ENCODE measurements around the gene ZBTB16. TPM values are rescaled to one million over a fixed set of nuclear protein-coding genes. Genes with fewer than 3 reads are reported as not detected.

The ZBTB16 gene
- polyA plus RNA-seq, 1 donor from 2014 or later, result 0.45 TPM

DNA sequence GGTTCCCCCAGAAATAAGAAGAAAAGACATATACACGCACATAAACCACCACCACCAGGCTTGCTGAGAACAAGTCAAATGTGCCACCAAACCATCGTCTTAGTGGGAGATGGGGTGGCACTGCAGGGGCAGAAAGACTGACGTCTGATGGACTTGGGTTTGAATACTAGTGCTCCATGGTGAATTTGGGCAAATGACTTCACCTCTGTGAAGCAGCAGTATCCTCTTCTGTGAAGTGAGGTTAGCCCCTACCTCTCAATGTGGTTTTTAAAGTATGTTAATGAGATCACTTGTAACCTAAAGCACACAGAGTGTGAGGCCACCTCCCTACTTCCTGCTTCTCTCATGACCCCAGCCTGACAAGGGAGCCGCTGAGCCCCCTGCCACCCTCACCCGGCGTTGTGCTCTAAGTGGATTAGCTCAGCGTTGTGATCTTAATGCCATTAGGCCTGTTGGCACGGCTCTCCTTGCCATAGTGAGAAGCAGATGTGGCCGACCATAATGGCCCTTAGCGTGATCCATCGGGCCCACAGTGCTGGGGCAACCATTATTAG, 14.4 kb downstream of the ZBTB16 start:
- Histone ChIP-seq H3K79me2 (replicated peaks; ENCODE audit: insufficient read depth, low read length) (peaks cover 61% of the 10 kb centered on the region), H3K27me3 (ENCODE audit: insufficient read depth, low read depth, low read length) (no peaks in the 10 kb centered on the region), H3F3A (ENCODE audit: insufficient read depth, low read length, poor library complexity, severe bottlenecking) (no peaks in the 10 kb centered on the region), H3K9me3 (ENCODE audit: low read length) (no peaks in the 10 kb centered on the region), H3K36me3 (ENCODE audit: insufficient read depth, low read length) (no peaks in the 10 kb centered on the region), H3K27ac (ENCODE audit: low read length) (no peak overlapping the region), H4K20me1 (ENCODE audit: insufficient read depth) (no peaks in the 10 kb centered on the region), H3K9ac (ENCODE audit: low read length) (no peak overlapping the region), H3K9me2 (ENCODE audit: insufficient read depth, low read length) (no peaks in the 10 kb centered on the region), H3K4me2 (ENCODE audit: low read length) (no peak overlapping the region), H2AFZ (ENCODE audit: low read depth, low read length) (no peak overlapping the region), H3K4me3 (ENCODE audit: low read length) (no peak overlapping the region)
- TF ChIP-seq EZH2 (IDR thresholded peaks at IDR 0.05; ENCODE audit: borderline replicate concordance, insufficient read depth, low read length, poor library complexity, severe bottlenecking), result no peak
- no peak for TF ChIP-seq RAD21 (conservative IDR thresholded peaks at IDR 0.05)
- no peak for TF ChIP-seq MXI1 (conservative IDR thresholded peaks at IDR 0.05; ENCODE audit: poor library complexity, severe bottlenecking)
- no peak for TF ChIP-seq SMC3 (conservative IDR thresholded peaks at IDR 0.05; ENCODE audit: poor library complexity)
- TF ChIP-seq, protein P1, sequence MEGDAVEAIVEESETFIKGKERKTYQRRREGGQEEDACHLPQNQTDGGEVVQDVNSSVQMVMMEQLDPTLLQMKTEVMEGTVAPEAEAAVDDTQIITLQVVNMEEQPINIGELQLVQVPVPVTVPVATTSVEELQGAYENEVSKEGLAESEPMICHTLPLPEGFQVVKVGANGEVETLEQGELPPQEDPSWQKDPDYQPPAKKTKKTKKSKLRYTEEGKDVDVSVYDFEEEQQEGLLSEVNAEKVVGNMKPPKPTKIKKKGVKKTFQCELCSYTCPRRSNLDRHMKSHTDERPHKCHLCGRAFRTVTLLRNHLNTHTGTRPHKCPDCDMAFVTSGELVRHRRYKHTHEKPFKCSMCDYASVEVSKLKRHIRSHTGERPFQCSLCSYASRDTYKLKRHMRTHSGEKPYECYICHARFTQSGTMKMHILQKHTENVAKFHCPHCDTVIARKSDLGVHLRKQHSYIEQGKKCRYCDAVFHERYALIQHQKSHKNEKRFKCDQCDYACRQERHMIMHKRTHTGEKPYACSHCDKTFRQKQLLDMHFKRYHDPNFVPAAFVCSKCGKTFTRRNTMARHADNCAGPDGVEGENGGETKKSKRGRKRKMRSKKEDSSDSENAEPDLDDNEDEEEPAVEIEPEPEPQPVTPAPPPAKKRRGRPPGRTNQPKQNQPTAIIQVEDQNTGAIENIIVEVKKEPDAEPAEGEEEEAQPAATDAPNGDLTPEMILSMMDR (IDR thresholded peaks at IDR 0.05; ENCODE audit: poor library complexity, severe bottlenecking), result no peak
- no peak for TF ChIP-seq TAF1 (IDR thresholded peaks at IDR 0.05; ENCODE audit: low read depth)
- TF ChIP-seq POLR2AphosphoS5 (IDR thresholded peaks at IDR 0.05), result no peak
- TF ChIP-seq, protein P2, sequence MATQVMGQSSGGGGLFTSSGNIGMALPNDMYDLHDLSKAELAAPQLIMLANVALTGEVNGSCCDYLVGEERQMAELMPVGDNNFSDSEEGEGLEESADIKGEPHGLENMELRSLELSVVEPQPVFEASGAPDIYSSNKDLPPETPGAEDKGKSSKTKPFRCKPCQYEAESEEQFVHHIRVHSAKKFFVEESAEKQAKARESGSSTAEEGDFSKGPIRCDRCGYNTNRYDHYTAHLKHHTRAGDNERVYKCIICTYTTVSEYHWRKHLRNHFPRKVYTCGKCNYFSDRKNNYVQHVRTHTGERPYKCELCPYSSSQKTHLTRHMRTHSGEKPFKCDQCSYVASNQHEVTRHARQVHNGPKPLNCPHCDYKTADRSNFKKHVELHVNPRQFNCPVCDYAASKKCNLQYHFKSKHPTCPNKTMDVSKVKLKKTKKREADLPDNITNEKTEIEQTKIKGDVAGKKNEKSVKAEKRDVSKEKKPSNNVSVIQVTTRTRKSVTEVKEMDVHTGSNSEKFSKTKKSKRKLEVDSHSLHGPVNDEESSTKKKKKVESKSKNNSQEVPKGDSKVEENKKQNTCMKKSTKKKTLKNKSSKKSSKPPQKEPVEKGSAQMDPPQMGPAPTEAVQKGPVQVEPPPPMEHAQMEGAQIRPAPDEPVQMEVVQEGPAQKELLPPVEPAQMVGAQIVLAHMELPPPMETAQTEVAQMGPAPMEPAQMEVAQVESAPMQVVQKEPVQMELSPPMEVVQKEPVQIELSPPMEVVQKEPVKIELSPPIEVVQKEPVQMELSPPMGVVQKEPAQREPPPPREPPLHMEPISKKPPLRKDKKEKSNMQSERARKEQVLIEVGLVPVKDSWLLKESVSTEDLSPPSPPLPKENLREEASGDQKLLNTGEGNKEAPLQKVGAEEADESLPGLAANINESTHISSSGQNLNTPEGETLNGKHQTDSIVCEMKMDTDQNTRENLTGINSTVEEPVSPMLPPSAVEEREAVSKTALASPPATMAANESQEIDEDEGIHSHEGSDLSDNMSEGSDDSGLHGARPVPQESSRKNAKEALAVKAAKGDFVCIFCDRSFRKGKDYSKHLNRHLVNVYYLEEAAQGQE (IDR thresholded peaks at IDR 0.05; ENCODE audit: borderline replicate concordance), result no peak
- no peak for TF ChIP-seq EP300 (conservative IDR thresholded peaks at IDR 0.05; ENCODE audit: poor library complexity, severe bottlenecking)

DNA sequence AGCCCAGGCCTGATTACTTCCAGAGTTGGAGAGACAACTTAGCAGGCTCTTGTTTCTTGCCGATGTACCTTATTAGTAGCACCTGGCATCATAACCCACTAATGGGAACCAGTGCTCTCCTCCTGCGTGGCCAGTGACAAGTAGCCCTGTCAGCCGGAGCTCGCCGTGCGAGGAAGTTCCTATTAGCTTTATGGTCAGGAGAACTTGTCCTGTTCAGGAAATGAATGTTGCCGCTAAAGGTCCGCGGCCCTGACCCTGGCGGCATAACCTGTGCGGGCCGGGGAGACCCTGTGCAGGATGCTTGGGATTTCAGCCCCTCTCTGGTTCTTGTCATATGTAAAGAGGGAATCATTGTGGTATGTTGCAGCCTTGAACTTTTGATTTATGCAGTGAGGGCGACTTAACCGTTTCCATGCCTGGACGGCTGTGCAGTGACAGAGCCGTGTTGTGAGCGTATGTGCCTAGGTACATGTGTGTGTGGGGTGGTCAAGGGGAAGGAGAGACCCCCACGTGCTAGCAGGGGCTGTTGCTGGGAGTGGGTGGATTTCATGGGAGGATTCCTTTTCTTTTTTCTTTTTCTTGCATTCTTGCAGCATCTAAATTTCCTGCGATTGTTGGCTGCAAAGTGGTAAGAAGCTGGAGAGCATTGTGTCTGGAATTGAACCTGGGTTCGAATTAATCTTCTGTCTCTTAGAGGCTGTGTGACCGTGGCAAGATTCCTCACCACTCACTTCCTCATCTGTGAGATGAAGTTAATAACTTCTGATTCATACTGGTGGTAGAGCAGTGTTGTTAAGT, 15.2 kb downstream of the ZBTB16 start:
- Histone ChIP-seq H3K79me2 (replicated peaks; ENCODE audit: insufficient read depth, low read length) (peaks cover 63% of the 10 kb centered on the region), H3K4me3 (ENCODE audit: low read length) (no peak overlapping the region), H3K9me3 (ENCODE audit: low read length) (no peaks in the 10 kb centered on the region), H3F3A (ENCODE audit: insufficient read depth, low read length, poor library complexity, severe bottlenecking) (no peaks in the 10 kb centered on the region), H3K9me2 (ENCODE audit: insufficient read depth, low read length) (no peaks in the 10 kb centered on the region), H2AFZ (ENCODE audit: low read depth, low read length) (no peak overlapping the region), H3K4me2 (ENCODE audit: low read length) (no peak overlapping the region), H3K27me3 (ENCODE audit: insufficient read depth, low read depth, low read length) (no peaks in the 10 kb centered on the region), H3K27ac (ENCODE audit: low read length) (no peak overlapping the region), H4K20me1 (ENCODE audit: insufficient read depth) (no peaks in the 10 kb centered on the region), H3K36me3 (ENCODE audit: insufficient read depth, low read length) (no peaks in the 10 kb centered on the region), H3K9ac (ENCODE audit: low read length) (no peak overlapping the region)
- TF ChIP-seq EZH2 (IDR thresholded peaks at IDR 0.05; ENCODE audit: borderline replicate concordance, insufficient read depth, low read length, poor library complexity, severe bottlenecking), result no peak
- no peak for TF ChIP-seq EP300 (conservative IDR thresholded peaks at IDR 0.05; ENCODE audit: poor library complexity, severe bottlenecking)
- TF ChIP-seq, protein P1 (IDR thresholded peaks at IDR 0.05; ENCODE audit: poor library complexity, severe bottlenecking), result no peak
- TF ChIP-seq TAF1 (IDR thresholded peaks at IDR 0.05; ENCODE audit: low read depth), result no peak
- no peak for TF ChIP-seq RAD21 (conservative IDR thresholded peaks at IDR 0.05)
- TF ChIP-seq MXI1 (conservative IDR thresholded peaks at IDR 0.05; ENCODE audit: poor library complexity, severe bottlenecking), result no peak
- TF ChIP-seq, protein P2 (IDR thresholded peaks at IDR 0.05; ENCODE audit: borderline replicate concordance), result no peak
- no peak for TF ChIP-seq POLR2AphosphoS5 (IDR thresholded peaks at IDR 0.05)
